ENCODE measurements around the gene WBP2NL. TPM values are rescaled to one million over a fixed set of nuclear protein-coding genes. Genes with fewer than 3 reads are reported as not detected.

The WBP2NL gene
- polyA plus RNA-seq, 1 donor from 2014 or later = 1.3 TPM

GRCh38 chr22:41971431-41971830, 27.2 kb upstream of the WBP2NL start:
- Mint-ChIP-seq H3K4me1 (peaks cover 0 to 11% (median 3%) of the 10 kb centered on the region in 3 donors), H3K27ac (no peak overlapping the region), H3K27me3 (peaks cover 36% of the 10 kb centered on the region), H3K36me3 (no peaks in the 10 kb centered on the region), H3K4me3 (no peak overlapping the region), H3K9me3 (no peaks in the 10 kb centered on the region)

- Mint-ChIP-seq H3K9me3 (peaks cover 0 to under 1% (median 0%) of the 10 kb centered on the region in 3 donors), H3K27me3 (peaks cover 36% of the 10 kb centered on the region), H3K4me1 (peaks cover 0 to 8% (median 3%) of the 10 kb centered on the region in 3 donors), H3K36me3 (no peaks in the 10 kb centered on the region), H3K27ac (peak overlapping the region in 1 of 3 donors; percentile 67), H3K4me3 (peak overlapping the region in 1 of 4 donors; percentile 19)
Measured at GRCh38 chr22:41974691-41975290, 23.8 kb upstream of the WBP2NL start.

GRCh38 chr22:41975299-41976069, 23.1 kb upstream of the WBP2NL start:
- peak overlapping the region in 2 of 3 donors; percentile 21 to 67 for H3K27ac Mint-ChIP-seq
- H3K4me1 Mint-ChIP-seq = peaks cover 0 to 8% (median 3%) of the 10 kb centered on the region in 3 donors
- peak overlapping the region; percentile 19 to 90 (median 78) for H3K4me3 Mint-ChIP-seq
- peaks cover 33% of the 10 kb centered on the region for H3K27me3 Mint-ChIP-seq
- H3K36me3 Mint-ChIP-seq = no peaks in the 10 kb centered on the region
- peaks cover 0 to 1% (median 0%) of the 10 kb centered on the region in 3 donors for H3K9me3 Mint-ChIP-seq

GRCh38 chr22:41976070-41976901, 22.3 kb upstream of the WBP2NL start:
- Mint-ChIP-seq H3K27ac (peak overlapping the region in 2 of 3 donors; percentile 10 to 21), H3K4me1 (peaks cover 0 to 8% (median 3%) of the 10 kb centered on the region in 3 donors), H3K36me3 (no peaks in the 10 kb centered on the region), H3K9me3 (peaks cover 0 to 1% (median 0%) of the 10 kb centered on the region in 3 donors), H3K4me3 (peak overlapping the region; percentile 19 to 90 (median 78)), H3K27me3 (peaks cover 27% of the 10 kb centered on the region)

DNA sequence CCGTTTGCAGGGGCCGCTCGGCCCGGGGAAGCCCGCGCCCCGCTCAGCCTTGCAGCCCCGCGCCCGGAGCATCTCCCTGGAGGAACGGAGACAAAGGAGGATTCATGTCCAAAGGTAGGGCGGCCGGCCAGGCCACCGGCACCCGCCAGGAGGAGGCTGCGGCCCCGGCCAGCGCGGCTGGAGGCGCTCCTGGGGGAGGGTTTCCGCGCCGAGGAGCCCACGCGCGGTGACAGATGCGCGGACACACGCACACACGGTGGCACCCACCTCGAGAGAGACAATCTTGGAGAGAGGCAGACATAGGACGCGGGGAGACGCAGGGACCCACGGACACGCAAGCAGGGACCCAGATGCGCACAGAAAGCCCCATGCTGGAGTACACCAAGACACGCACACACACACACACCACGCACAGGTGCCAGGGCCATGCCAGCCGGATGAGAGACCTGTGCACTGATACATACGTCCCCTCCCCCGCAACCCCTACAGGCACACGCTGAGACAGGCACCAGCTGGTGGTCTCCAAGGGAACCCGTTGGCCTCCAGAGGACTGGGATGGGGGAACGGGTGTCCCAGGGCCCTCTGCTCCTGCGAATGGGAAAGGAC, 21.5 kb upstream of the WBP2NL start:
- no peak overlapping the region for H3K27ac Mint-ChIP-seq
- H3K27me3 Mint-ChIP-seq = peaks cover 25% of the 10 kb centered on the region

GRCh38 chr22:41978732-41979131, 19.9 kb upstream of the WBP2NL start:
- Mint-ChIP-seq H3K27ac (no peak overlapping the region), H3K4me1 (peaks cover 0 to 8% (median 3%) of the 10 kb centered on the region in 3 donors), H3K4me3 (peak overlapping the region in 1 of 4 donors; percentile 57), H3K9me3 (peaks cover 0 to 1% (median 0%) of the 10 kb centered on the region in 3 donors), H3K36me3 (no peaks in the 10 kb centered on the region), H3K27me3 (peaks cover 19% of the 10 kb centered on the region)

More for the DNA sequence above, 21.5 kb upstream of the WBP2NL start:
- Mint-ChIP-seq H3K36me3 (no peaks in the 10 kb centered on the region), H3K9me3 (peaks cover 0 to 1% (median 0%) of the 10 kb centered on the region in 3 donors), H3K4me3 (peak overlapping the region; percentile 63 to 70 (median 67)), H3K4me1 (peaks cover 0 to 8% (median 3%) of the 10 kb centered on the region in 3 donors)

- Mint-ChIP-seq H3K27ac (no peak overlapping the region), H3K9me3 (peaks cover 0 to 1% (median 0%) of the 10 kb centered on the region in 3 donors), H3K36me3 (no peaks in the 10 kb centered on the region), H3K4me1 (peaks cover 0 to 8% (median 2%) of the 10 kb centered on the region in 3 donors), H3K27me3 (peaks cover 15% of the 10 kb centered on the region), H3K4me3 (no peak overlapping the region)
Measured at GRCh38 chr22:41979423-41980250, 19.0 kb upstream of the WBP2NL start.

GRCh38 chr22:41982865-41983264, 15.7 kb upstream of the WBP2NL start:
- Mint-ChIP-seq H3K4me3 (no peak overlapping the region), H3K36me3 (no peaks in the 10 kb centered on the region), H3K4me1 (no peaks in the 10 kb centered on the region), H3K27me3 (peaks cover 2% of the 10 kb centered on the region), H3K9me3 (peaks cover 0 to 3% (median 0%) of the 10 kb centered on the region in 3 donors), H3K27ac (no peak overlapping the region)

- Mint-ChIP-seq H3K9me3 (peaks cover 0 to 3% (median 0%) of the 10 kb centered on the region in 3 donors), H3K4me1 (no peaks in the 10 kb centered on the region), H3K36me3 (no peaks in the 10 kb centered on the region), H3K4me3 (no peak overlapping the region), H3K27ac (no peak overlapping the region), H3K27me3 (peaks cover 2% of the 10 kb centered on the region)
Measured at GRCh38 chr22:41983513-41984405, 14.8 kb upstream of the WBP2NL start.

GRCh38 chr22:41987276-41987675, 11.3 kb upstream of the WBP2NL start:
- H3K9me3 Mint-ChIP-seq = peaks cover 0 to 2% (median 0%) of the 10 kb centered on the region in 3 donors
- H3K27ac Mint-ChIP-seq = no peak overlapping the region

GRCh38 chr22:41989246-41989645, 9.3 kb upstream of the WBP2NL start:
- H3K4me1 Mint-ChIP-seq = no peaks in the 10 kb centered on the region
- H3K4me3 Mint-ChIP-seq = peak overlapping the region in 1 of 4 donors; percentile 17
- no peaks in the 10 kb centered on the region for H3K27me3 Mint-ChIP-seq
- H3K27ac Mint-ChIP-seq = peak overlapping the region in 1 of 3 donors; percentile 19
- no peaks in the 10 kb centered on the region for H3K36me3 Mint-ChIP-seq
- peaks cover 0 to 2% (median 0%) of the 10 kb centered on the region in 3 donors for H3K9me3 Mint-ChIP-seq

More at GRCh38 chr22:41987276-41987675, 11.3 kb upstream of the WBP2NL start:
- Mint-ChIP-seq H3K36me3 (no peaks in the 10 kb centered on the region), H3K27me3 (no peaks in the 10 kb centered on the region), H3K4me1 (no peaks in the 10 kb centered on the region), H3K4me3 (no peak overlapping the region)

DNA sequence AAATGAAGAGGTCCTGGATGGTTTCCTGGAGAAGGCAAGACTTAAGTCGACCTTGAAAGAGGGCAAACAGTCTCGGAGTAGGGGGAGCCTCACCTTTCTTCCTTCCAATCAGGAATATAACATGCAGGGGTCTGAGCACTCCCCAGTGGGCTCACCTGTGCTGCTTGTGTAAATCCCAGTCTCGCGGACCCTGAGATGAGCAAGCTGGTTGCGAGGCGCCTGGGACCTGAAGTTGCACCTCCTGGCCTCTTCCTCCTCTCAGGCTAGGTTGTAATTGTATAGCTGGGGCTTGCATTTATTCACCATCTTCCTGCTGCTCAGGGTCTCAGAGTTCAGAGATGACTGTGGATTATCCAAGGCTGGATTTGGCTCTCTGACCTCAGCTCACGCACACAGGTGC, 7.5 kb upstream of the WBP2NL start:
- H3K36me3 Mint-ChIP-seq = no peaks in the 10 kb centered on the region
- no peak overlapping the region for H3K27ac Mint-ChIP-seq
- no peaks in the 10 kb centered on the region for H3K27me3 Mint-ChIP-seq
- no peak overlapping the region for H3K4me3 Mint-ChIP-seq
- no peaks in the 10 kb centered on the region for H3K4me1 Mint-ChIP-seq
- peaks cover 0 to under 1% (median 0%) of the 10 kb centered on the region in 3 donors for H3K9me3 Mint-ChIP-seq

GRCh38 chr22:41992496-41992895, 6.1 kb upstream of the WBP2NL start:
- Mint-ChIP-seq H3K36me3 (no peaks in the 10 kb centered on the region), H3K27me3 (no peaks in the 10 kb centered on the region), H3K9me3 (no peaks in the 10 kb centered on the region), H3K4me1 (peaks cover 0 to 4% (median 0%) of the 10 kb centered on the region in 3 donors), H3K4me3 (peak overlapping the region in 1 of 4 donors; percentile 17), H3K27ac (peak overlapping the region in 1 of 3 donors; percentile 23)

Measured in IgD-negative memory B cell (primary cell).